CD1c-positive myeloid dendritic cell (primary cell): ENCODE data around the gene PCK2.

Source experiments
- DNase-seq: peaks from one replicate; pipeline ENCODE4 v3.0.0-alpha.2; 2016; ENCODE audit errors: extremely low spot score

Gene PCK2

DNA sequence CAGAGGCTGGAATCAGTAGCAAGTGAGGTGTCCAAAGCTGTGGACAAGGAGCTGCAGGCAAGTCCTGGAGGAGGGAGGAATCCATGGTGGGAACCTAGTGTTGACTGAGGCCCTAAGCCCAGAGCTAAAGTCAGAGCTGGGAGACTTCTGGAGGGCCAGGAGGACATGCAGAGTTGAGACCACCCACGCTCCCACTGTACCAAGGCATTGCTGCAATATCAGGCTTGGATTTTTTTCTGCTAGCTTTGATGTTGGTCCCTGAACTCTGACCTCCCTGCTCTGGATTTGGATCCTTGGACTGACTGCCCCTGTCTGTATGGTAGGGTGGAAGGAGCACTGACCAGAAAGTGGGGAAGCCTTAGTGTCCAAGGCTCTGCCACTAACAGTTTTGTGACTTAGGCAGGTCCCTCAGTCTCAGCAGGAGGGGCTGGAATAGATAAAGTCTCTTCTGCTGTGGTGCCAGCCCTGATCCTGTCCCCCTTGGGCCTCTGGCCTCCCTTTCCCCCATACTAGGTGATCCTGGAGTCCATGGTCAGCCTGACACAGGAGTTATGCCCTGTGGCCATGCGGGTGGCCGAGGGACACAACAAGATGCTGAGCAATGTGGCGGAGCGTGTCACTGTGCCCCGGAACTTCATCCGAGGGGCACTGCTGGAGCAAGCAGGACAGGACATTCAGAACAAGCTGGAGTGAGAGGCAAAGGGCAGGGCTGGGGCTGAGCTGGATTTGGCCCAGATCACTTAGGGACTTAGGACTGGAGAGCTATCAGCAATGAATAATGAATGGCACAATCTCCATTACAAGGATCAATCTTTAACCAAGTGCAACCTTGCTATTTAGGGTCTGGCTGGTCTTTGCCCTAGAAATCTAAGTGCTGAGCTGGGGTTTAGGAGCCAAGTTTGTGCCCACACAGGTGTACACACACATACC, 32.9 kb upstream of the PCK2 start:
- no peak for DNase-seq

DNA sequence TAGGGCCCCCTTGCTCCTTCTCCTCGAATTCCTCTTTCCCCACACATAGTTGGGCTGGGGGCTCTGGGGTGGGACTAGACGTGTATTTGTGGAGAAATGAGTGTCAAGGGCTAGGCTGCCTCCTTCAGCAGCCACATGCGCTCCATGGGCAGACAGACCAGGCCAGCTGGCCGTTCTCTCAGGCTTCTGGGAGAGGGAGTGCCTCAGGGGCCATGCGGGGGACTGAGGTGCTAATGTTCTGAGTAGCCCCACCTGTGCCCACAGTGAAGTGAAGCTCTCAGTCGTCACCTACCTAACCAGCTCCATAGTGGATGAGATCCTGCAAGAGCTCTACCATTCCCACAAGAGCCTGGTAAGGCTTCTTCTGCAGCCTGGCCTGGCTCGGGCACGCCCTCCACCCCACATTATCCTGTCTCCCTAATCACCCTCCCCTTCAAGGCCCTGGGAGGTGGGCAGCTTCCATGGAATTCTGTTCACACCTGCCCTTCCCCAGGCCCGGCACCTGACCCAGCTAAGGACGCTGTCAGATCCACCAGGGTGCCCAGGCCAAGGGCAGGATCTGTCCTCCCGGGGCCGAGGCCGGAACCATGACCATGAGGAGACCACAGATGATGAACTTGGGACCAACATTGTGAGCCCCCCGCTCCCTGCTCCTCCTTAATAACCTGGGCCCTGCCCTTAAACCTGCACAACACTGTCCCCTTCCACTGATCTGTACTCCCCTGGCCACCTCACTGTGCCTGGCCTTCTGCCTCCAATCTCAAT, 31.7 kb upstream of the PCK2 start:
- DNase-seq, result no peak

GRCh38 chr14:24063263-24063836, 30.8 kb upstream of the PCK2 start:
- no peak for DNase-seq

DNA sequence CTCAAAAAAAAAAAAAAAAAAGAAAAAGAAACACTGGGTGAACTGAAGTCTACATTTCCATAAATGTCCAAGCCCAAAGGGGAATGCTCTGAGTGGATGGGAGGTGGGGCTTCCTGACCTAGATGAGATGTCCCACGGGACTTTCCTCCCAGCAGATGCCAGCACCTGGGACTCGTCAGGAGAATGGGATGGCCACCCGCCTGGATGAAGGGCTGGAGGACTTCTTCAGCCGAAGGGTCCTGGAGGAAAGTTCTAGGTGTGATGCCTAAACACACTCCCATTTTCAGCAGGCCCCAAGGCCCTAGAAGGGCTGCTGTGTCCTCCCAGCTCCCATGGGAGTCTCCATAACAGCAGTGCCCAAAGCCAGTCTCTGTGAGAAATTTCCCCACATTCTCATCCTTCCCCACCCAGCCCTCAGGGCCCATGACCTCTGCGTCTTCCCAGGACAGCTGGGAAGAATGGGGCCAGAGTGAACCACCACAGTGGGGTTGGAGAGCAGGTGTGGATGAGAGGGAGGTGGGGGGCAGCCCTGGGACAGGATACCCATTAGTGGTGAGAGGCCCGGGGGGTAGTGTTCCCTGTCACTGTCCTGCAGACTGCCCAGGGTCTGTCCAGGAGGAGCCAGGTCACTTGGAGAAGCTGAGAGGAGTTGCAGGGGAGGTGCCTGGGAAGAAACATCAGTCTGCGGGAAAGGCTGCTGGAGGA, 29.9 kb upstream of the PCK2 start:
- no peak for DNase-seq

GRCh38 chr14:24064856-24065255, 29.3 kb upstream of the PCK2 start:
- no peak for DNase-seq

GRCh38 chr14:24065408-24065807, 28.7 kb upstream of the PCK2 start:
- DNase-seq, result no peak

GRCh38 chr14:24066496-24067132, 27.5 kb upstream of the PCK2 start:
- DNase-seq, result no peak

GRCh38 chr14:24067133-24068082, 26.7 kb upstream of the PCK2 start:
- DNase-seq, result no peak

DNA sequence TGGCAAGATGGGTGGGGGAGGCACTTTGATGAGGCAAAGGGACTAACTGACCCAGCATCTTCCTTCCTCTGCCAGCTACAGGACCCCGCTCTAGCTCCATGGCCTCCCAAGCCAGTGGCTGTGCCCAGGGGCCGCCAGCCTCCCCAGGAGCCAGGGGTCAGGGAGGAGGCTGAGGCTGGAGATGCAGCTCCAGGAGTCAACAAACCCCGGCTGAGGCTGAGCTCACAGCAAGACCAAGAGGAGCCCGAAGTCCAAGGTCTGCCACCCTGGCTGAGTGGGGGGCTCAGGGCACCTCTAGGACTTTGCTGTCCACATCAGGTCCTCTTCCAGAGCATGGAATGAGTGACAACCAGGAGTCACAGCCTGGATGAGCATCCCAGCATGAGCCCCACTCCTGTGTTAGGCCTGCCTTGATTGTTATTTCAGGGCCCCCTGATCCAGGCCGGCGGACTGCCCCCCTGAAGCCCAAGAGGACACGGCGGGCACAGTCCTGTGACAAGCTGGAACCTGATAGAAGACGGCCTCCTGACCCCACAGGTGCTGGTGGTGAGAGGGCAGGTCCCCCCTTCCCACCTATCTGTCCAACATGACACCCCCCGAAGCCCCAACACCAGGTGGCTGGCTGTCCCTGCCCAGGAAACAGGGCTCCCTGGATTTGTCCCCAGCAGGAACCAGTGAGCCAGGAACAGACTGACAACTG, 25.2 kb upstream of the PCK2 start:
- DNase-seq, result no peak

DNA sequence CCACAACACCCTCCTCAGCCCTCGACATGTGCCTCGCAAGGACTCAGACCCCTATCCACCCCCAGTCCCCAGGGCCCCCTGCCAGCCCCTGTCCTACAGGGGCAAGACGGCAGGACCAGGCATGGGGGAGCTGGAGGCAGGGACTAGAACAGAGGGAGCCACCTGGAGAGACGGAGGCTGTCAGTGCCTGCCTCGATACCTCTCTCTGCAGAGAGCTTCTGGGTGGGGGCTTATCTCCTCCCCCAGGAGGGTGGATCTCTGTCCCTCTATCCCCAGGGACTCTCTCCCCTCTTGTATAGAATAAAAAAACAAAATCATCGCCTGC, 24.7 kb upstream of the PCK2 start:
- no peak for DNase-seq

DNA sequence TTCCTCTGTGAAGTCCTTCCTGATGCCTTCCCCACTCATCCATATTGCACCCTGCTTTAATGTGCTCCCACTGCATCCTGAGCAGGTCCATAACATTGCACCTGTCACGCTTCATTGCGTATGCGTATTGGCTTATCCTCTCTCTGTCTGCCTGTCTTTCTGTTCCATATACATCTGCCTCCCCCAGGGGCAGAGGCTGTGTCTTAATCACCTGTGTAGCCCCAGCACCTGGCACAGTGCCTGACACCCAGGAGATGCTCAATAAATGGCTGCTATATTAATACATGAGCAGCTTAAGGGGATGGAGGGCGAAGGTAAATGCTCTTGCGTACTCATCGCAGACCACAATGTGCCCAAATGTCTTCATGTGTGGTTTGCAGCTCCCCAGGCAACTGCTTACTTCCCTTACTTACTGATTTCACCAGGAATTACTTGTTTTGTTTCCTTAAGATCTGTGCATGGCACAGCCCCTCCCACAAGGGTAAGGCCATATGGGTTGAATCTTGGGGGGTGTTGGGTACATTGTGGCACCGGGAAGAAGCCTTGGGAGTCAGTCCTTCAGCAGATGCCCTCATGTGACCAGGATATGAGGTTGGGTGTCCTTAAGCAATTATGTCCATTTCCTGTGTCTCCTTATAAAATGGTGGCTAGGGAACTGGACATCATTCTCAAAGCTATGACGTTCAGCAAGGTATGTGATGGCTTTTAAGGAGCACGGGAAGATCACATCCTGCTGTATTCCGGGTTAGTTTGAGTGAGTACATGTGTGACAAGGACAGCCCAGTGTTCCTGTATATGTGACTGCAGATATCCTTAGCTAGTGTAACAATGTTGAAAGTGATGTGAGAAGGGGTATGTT, 23.6 kb upstream of the PCK2 start:
- no peak for DNase-seq

GRCh38 chr14:24071144-24071697, 22.9 kb upstream of the PCK2 start, which contains the start of gene CPNE6:
TSS of gene CPNE6 (plus strand) at chr14:24071562. CDS start at chr14:24072937, 1,375 bp downstream.
- peak; percentile 28 for DNase-seq

DNA sequence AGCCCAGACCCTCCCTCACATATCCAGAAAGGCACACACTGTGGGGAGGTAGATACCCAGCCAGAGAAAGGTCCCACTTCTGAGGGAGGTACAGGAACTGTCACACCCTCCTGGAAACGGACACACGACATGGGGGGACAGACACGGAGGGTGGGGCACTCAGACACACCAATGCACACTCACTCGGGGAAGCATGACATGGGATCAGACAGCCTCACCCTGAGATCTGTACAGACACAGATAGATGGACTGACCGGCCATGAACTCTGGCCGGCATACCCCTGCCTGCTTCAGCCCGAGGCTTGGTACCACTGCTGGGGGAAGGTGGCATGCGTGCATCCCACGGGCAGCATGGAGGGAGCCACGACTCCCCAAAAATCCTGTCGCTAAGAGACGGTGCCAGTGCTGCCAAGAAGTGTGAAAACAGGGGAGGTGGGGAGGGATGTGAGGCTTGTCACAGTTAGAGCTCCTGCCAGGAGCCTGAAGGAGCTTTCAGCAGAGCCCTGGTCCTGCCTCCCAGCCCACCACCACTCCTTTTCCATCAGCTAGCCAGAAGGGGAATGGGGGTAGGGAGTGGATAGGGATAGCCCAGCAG, 22.2 kb upstream of the PCK2 start:
- DNase-seq, result no peak

DNA sequence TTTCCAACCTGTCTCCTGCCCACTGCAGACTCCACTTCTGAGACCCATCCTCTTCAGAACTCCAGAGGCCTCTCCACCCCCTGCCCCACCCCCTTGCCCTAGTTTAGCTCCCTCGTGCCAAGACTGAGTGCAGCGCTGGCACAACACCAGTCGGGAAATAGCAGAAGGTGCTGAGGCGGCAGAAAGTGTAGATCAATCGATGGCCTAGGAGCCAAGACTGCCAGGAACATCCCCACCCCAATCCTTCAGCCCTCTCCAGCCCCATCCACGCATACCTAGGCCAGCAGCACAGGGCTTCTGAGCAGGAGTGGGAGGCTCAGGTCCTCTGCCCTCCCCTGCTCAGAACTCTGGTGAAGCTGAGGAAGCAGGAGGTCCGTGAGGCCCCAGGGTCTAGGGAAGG, 21.7 kb upstream of the PCK2 start:
- DNase-seq, result no peak

DNA sequence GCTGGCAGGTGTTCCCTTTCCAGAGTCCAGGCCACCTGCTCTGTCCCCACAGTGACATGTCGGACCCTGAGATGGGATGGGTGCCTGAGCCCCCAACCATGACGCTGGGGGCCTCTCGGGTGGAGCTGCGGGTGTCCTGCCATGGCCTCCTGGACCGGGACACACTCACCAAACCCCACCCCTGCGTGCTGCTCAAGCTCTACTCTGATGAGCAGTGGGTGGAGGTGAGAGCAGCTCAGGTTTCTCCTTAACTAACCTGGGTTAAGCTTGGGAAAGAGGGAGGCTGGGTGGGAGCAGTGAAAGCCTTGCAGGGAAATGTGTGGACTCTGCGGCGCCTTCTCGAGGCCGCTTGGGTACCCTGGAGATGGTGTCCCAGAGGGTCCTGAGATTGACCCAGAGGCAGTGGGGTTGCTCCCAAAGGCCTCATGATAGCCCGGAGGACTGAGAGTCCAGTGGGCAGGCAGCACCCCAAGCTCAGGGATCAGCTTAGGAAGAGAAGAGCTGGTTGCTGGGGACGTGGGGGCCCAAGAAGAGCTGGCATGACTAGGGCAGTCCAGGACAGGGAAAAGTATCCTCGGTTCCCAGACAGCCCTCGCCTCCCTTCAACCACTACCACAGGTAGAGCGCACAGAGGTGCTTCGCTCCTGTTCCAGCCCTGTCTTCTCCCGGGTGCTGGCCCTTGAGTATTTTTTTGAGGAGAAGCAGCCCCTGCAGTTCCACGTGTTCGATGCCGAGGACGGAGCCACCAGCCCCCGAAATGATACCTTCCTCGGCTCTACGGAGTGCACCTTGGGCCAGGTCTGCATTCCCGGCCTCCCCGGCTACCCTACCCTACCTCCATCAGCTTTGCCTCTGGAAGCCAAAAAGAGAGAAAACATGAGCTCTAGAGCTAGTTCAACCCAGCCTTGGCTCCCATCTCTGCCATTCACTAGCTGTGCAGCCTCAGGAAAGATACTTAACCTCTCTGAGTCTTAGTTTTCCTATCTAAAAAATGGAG, 20.9 kb upstream of the PCK2 start:
- DNase-seq, result no peak

DNA sequence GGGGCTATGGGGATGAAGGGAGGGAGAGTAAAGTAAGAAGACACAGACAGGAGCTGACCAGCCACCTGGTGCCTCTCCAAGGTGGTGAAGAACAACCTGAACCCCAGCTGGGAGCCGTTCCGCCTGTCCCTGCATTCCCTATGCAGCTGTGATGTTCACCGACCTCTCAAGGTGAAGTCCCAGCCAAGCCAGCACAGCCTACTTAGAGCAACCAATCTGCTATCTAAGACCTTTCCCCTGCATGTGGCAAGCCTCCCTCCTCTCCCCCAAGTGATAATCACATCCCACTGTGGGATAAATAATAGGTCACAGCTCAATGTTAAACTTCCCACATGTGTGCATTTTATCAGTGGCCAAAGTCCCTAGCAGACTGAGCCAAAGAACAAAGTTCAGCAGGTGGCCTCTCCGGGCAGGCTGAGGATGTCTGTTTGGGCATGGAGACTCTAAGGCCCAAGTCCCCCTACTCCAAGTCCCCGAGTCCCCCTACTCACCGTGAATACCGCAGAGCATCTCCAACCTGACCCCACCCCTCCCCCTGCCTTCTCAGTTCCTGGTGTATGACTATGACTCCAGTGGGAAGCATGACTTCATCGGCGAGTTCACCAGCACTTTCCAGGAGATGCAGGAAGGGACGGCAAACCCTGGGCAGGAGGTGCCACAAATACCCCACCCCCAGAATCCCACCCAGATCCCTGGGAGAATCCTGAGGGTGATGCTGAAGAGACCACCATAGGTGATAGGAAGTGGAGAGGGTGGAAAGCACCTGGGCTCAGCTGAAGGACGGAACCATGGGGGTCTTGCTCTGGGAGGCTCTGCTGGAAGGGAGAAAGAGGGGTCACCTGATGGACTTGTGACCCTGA, 19.3 kb upstream of the PCK2 start:
- peak; percentile 13 for DNase-seq
